Parathyroid adenoma (tissue), 2 donors: ENCODE results near the gene PAK6.

Source experiments
- H2AFZ ChIP-seq: fragments of 300-600 bp; sonication (generic); one replicate; pipeline ENCODE4 v1.7.0; 2017; ENCODE audit warnings: antibody characterized with exemption, mild to moderate bottlenecking
- H3K27ac ChIP-seq: fragments of 300-600 bp; sonication (generic); one replicate; pipeline ENCODE4 v1.7.0; 2017
- H3K27me3 ChIP-seq: fragments of 300-600 bp; sonication (generic); one replicate; pipeline ENCODE4 v1.7.0; 2017; ENCODE audit warnings: low read length; ENCODE audit not compliant: control insufficient read depth, insufficient read depth
- H3K36me3 ChIP-seq: fragments of 300-600 bp; sonication (generic); one replicate; pipeline ENCODE4 v1.7.0; 2017; ENCODE audit warnings: low read length; ENCODE audit not compliant: control insufficient read depth, insufficient read depth
- H3K4me1 ChIP-seq: fragments of 300-600 bp; sonication (generic); one replicate; pipeline ENCODE4 v1.7.0; 2017; ENCODE audit warnings: control low read depth
- H3K4me2 ChIP-seq: fragments of 300-600 bp; sonication (generic); one replicate; pipeline ENCODE4 v1.7.0; 2017; ENCODE audit warnings: low read length
- H3K4me3 ChIP-seq: fragments of 300-600 bp; sonication (generic); one replicate; pipeline ENCODE4 v1.7.0; 2017; ENCODE audit warnings: low read depth, low read length
- H3K79me2 ChIP-seq: fragments of 300-600 bp; sonication (generic); one replicate; pipeline ENCODE4 v1.7.0; 2017; ENCODE audit warnings: control low read depth
- H3K9ac ChIP-seq: fragments of 300-600 bp; sonication (generic); one replicate; pipeline ENCODE4 v1.7.0; 2017; ENCODE audit warnings: mild to moderate bottlenecking
- H3K9me3 ChIP-seq: fragments of 300-600 bp; sonication (generic); one replicate; pipeline ENCODE4 v1.7.0; 2017; ENCODE audit warnings: low read length; ENCODE audit not compliant: control insufficient read depth
- TF ChIP-seq, protein P1 (sequence below): fragments of 300-600 bp; sonication (generic); IDR thresholded peaks from one replicate; pipeline ENCODE4 v1.7.0; 2017; ENCODE audit warnings: antibody characterized with exemption, mild to moderate bottlenecking
- donor health status: primary hyperparathyroidism.

The PAK6 gene

DNA sequence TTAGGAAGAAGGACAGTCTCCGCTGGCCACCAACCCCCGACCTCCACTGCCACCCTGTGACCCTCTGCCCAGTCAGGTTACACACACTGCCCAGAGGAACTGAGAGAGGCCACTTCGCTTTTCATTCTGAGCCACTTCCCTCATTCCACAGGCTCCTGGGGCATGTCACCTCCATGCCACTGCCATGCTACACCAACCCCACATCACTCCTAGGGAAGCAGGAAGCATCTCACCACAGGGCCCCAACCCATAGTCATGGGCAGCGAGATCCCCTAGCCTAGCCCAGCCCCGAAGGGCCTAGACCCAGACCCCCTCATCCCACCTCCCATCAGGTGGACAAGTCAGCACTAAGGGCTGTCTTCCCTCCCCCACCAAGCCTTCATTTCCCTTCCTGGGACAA, 67.5 kb downstream of the PAK6 start:
- no peak overlapping the region for H3K4me3 ChIP-seq
- no peaks in the 10 kb centered on the region for H3K27me3 ChIP-seq
- H2AFZ ChIP-seq = no peak overlapping the region
- H3K27ac ChIP-seq = no peak overlapping the region
- H3K4me1 ChIP-seq = no peaks in the 10 kb centered on the region
- H3K4me2 ChIP-seq = no peak overlapping the region
- no peaks in the 10 kb centered on the region for H3K9me3 ChIP-seq
- no peaks in the 10 kb centered on the region for H3K36me3 ChIP-seq
- H3K79me2 ChIP-seq = no peaks in the 10 kb centered on the region
- TF ChIP-seq, protein P1, sequence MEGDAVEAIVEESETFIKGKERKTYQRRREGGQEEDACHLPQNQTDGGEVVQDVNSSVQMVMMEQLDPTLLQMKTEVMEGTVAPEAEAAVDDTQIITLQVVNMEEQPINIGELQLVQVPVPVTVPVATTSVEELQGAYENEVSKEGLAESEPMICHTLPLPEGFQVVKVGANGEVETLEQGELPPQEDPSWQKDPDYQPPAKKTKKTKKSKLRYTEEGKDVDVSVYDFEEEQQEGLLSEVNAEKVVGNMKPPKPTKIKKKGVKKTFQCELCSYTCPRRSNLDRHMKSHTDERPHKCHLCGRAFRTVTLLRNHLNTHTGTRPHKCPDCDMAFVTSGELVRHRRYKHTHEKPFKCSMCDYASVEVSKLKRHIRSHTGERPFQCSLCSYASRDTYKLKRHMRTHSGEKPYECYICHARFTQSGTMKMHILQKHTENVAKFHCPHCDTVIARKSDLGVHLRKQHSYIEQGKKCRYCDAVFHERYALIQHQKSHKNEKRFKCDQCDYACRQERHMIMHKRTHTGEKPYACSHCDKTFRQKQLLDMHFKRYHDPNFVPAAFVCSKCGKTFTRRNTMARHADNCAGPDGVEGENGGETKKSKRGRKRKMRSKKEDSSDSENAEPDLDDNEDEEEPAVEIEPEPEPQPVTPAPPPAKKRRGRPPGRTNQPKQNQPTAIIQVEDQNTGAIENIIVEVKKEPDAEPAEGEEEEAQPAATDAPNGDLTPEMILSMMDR = no peak
- H3K9ac ChIP-seq = no peak overlapping the region

DNA sequence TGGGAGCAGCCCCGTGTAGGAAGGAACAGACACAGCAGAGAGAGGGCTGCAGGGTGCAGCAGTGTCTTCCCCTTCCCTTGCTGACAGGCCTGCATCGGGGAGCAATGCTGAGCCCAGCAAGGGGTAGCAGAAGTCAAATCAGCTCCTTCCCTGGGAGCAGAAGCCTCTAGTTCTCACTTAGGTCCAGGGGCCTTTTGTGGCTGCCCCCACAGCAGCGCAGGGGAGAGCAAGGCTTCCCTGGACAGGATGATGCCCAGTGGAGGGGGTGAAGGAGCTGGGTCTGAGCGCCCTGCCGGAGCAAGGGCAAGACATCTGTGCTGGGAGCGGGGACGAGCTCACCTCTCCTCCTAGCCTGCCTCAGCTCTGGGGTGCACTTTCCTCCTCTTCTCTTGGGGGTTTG, 68.0 kb downstream of the PAK6 start:
- Histone ChIP-seq H3K9ac (no peak overlapping the region), H3K4me1 (no peaks in the 10 kb centered on the region), H3K4me2 (no peak overlapping the region), H3K27ac (no peak overlapping the region), H2AFZ (no peak overlapping the region), H3K36me3 (no peaks in the 10 kb centered on the region), H3K27me3 (no peaks in the 10 kb centered on the region), H3K4me3 (peak overlapping the region; percentile 11), H3K9me3 (no peaks in the 10 kb centered on the region), H3K79me2 (no peaks in the 10 kb centered on the region)
- TF ChIP-seq, protein P1 = no peak

DNA sequence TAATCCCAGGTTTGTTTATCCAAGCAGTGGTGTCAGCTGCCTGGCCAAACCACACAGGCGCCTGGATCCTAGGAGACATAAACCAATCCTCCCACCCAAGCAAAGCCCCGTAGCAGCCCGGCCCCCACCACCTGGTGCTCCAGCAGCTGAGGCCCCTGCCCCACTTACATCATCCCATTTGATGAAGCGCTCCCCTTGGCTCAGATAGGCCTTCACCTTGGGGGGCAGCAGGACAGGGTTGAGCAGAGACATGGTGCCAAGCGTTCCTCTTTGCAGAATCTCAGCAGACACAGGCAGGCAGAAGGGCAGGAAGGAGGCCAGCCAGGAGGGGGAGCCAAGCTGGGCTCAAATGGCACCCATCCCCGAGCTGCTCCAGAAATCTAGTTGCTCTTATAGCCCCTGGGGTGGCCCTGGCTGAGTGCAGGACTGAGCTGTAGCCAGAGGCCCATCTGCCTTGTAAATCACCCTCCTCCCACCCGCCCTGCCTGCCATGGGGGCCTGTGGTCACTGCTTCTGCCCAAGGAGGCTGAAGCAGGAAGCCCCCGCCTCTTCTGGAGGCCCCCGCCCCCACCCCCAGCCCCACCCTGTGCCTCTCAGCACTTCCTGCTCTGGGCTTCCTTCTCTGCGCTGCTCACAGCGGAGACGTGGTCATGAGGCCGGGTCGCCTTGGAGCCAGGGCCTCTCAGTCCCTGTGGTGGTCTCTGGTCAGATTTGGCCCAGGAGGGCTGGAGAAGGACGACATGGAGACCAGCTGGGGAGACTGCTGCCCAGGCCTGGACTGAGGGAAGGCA, 68.8 kb downstream of the PAK6 start, which contains the start of gene PLCB2:
TSS of gene PLCB2 (minus strand) at position 515 of the 791 bp plus-strand sequence. CDS start at position 252, 263 bp downstream.
- Histone ChIP-seq H3K9me3 (no peaks in the 10 kb centered on the region), H3K27ac (no peak within 1 kb of the TSS), H3K36me3 (no peaks in the 10 kb centered on the region), H3K4me2 (no peak within 1 kb of the TSS), H3K27me3 (no peaks in the 10 kb centered on the region), H3K4me3 (peak within 1 kb of the TSS; percentile 11), H3K9ac (no peak within 1 kb of the TSS), H2AFZ (no peak within 1 kb of the TSS), H3K4me1 (no peaks in the 10 kb centered on the region), H3K79me2 (no peaks in the 10 kb centered on the region)
- TF ChIP-seq, protein P1 = no peak

DNA sequence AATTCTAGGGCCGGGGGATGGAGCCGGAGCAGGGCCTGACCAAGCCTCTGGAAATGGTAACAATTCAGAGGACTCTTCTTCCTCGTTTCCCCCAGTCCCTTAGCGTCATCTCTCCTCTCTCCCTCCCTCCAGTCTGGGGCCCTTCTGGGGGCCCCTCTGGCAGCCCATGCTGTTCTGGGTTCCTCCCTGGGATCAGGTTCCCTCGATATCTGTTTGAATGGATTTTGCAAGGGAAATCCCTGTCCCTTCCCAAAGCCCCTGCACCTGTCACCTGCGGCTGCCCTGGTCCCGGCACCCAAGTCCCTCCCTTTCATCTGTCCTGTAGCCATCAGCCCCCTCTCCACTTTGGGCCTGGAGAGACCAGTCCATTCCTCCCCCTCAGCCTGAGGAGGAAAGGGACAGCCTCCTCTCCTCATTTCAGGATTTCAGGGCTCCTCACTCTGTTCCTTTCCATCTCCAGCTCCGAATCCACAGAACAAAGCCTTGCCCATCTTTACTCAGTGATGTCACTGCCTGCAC, 70.5 kb downstream of the PAK6 start:
- H3K79me2 ChIP-seq = no peaks in the 10 kb centered on the region
- no peak overlapping the region for H3K4me3 ChIP-seq
- H2AFZ ChIP-seq = no peak overlapping the region
- H3K27me3 ChIP-seq = no peaks in the 10 kb centered on the region
- H3K27ac ChIP-seq = no peak overlapping the region
- TF ChIP-seq, protein P1 = no peak
- H3K9ac ChIP-seq = no peak overlapping the region
- no peaks in the 10 kb centered on the region for H3K4me1 ChIP-seq
- H3K36me3 ChIP-seq = no peaks in the 10 kb centered on the region
- H3K4me2 ChIP-seq = no peak overlapping the region
- no peaks in the 10 kb centered on the region for H3K9me3 ChIP-seq
